HG03520 (cell line): ENCODE data around the gene MYBPHL.

ENCODE experiments used
- ATAC-seq: cut with Tn5 transposase; IDR thresholded peaks from one replicate; pipeline ENCODE4 v1.9.1; 2021; ENCODE audit warnings: mild to moderate bottlenecking, moderate library complexity; ENCODE audit not compliant: unreplicated experiment

The MYBPHL gene

GRCh38 chr1:109253803-109254620 is 52.8 kb downstream of the MYBPHL start:
- no peak for ATAC-seq

GRCh38 chr1:109252893-109253802 is 53.7 kb downstream of the MYBPHL start:
- ATAC-seq = no peak

GRCh38 chr1:109252167-109252892 is 54.5 kb downstream of the MYBPHL start:
- ATAC-seq = no peak

GRCh38 chr1:109251277-109252166 is 55.3 kb downstream of the MYBPHL start:
- ATAC-seq = no peak

GRCh38 chr1:109250454-109251276 is 56.1 kb downstream of the MYBPHL start:
- ATAC-seq = no peak

GRCh38 chr1:109249654-109250401 is 57.0 kb downstream of the MYBPHL start:
- peak; percentile 34 for ATAC-seq

DNA sequence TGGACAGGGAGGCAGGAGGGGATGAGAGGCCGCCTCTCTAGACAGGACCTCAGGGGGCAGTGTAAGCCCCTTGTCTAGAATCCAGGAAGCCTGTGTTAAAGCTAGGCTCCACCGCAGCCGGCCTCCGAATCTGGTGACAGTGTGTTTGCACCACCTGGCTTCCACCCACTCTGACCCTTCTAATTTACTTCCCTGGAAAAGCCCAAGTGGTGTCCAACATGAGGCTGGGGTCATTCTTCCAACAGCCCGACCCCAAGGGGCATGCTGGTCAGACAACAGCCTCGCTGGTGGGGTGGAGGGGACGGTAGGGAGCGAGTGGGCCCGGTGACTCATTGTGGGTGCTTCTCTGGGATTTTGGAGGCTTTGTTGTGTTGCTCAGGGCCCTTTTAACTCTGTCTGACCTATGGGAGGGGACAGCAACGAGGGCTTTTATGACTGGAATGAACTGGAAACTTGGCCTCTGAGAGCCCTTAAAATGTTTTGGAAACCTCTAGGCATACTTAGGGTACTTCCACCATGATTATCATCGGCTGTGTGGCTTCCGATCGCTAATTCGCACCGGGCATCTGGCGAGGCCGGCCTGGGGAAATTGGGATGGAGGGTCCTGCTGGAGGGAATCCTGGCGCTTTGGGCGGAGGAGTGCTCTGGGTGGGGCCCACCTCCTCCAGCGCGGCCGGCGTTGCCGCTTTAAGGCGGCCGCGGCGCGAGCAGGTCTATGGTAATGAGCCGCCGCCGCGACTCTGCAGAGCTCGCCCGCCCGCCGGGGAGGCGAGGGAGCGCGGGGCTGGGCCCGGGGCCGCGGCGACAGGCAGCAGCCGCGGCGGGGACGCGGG is 57.8 kb downstream of the MYBPHL start, which contains the start of gene CELSR2:
TSS of gene CELSR2 (plus strand) at position 743 of the 833 bp plus-strand sequence. CDS start 541 bp downstream, outside the sequence.
- ATAC-seq = peak; percentile 67

DNA sequence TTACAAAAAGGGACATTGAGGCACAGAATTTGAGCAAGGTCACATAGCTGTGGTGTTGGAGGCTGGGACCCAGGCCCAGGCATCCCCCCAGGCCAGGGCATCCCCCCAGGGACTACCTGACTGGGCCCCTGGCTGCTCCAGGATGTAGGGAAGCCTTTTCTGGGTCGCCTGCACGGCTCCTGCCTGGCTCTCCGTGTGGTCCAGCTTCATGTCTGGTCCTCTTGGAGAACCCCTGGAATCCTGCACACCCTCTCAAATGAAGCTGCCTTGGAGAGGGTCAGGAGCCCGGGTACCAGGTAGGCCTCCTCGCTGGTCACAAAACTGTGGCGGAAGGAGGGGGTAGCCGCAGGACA is 58.4 kb downstream of the MYBPHL start:
- ATAC-seq = no peak

DNA sequence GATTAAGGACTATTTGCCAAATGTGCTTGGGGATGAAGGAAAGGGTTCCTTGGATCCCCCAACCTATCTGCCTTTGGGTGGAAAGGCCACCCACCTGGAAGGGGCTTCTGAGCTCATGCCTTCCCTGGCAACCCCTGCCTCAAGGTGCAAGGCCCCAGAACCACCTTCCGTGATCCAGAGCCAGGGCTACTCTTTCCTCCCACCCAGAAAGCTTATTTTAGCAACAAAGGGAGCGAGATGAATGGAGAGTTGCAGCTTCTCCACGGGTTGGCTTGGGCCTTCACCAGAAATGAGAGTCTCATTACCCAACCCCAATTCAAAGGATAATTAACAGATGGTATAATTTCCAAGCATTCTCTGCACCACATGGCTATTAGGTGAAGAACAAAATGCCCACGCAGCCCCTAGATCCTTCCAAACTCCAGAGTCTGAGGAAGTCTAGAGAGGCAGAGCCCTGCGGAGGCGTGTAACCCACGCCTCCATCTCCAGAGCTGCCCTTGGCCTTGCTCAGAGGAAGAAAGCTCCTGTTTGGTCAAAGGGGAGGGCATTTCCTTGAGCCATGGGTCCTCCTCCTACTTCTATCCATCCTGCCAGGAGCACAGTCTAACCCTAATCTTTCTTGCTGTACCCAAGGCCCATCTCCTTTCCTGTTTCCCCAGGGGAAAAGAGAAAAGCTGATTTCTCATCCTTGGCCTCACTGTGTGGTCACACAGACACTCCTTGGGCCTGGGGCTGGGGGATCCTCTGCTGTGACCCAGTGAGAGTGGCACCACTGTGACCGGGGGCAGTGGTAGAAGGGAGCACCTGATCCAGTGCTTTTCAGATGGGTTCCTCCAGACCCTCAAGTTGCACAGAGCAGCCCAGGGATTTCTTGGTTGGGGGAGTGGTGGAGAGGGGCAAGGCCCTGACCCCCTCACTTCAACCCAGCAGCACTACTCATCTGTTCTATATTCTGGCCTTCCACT is 59.1 kb downstream of the MYBPHL start:
- ATAC-seq = no peak

DNA sequence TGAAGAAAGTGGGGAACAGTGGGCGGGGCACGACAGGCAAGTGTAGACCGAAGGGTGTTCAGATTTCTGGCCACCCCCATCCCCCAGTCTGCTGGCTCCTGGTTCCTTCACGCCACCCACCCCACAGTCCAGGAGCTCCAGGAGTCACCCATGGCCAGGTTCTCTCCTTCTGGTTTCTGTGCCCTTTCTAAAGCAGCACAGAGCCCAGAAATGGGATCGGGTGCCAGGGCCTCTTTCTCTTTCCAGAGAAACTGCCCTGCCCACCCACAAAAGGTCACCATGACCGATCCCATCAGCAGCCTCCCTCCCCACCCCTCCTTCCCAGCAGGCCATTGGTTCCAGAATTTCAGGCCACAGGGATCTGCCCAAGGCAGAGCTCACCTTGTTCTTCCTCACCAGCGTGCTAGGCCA is 60.7 kb downstream of the MYBPHL start:
- ATAC-seq = no peak

DNA sequence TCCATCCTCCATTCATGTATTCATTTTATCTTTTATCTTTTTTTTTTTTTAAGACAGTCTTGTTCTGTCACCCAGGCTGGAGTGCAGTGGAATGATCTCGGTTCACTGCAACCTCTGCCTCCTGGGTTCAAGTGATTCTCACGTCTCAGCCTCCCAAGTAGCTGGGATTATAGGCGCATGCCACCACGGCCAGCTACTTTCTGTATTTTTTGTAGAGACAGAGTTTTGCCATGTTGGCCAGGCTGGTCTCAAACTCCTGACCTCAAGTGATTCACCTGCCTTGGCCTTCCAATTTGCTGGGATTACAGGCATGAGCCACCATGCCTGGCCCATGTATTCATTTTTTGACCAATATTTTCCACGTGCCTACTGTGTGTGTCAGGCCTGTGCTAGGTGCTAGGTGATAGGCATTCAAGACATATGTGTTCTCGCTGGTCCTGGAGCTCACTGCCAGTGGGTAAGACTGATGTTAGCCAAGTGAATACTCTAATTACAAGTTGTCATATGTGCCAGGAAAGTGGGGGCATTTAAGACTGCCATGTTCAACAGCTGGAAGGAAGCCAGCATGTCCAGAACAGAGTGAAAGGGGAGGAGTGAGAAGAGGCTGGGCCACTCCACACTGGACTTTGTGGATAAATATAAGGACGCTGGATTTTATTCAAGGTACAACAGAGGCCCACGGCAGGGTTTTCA is 62.8 kb downstream of the MYBPHL start:
- no peak for ATAC-seq

GRCh38 chr1:109243221-109243620 is 63.6 kb downstream of the MYBPHL start:
- ATAC-seq = no peak

DNA sequence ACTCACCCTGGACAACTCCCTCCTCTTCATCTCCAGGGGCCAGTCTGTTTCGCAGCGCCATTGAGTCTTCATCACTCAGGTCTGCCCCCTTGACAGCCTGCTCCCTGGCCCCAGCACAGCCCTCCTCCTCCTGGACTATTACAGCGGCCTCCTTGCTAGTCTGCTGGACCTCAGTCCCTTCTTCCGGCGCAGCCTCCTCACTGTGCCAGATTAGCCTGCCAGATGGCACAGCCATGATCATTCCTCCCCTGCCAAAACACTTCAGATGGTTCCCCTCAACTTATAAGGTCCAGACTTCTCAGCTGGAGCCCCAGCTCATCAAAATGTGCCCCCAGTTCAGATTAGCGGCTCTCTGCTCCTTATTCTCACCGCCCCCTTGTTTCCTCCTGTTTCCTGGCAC is 64.4 kb downstream of the MYBPHL start:
- no peak for ATAC-seq
